Panc1 (cell line): Measurements from ENCODE around the gene CALM3.
A peak's percentile ranks its signal among the peaks of the same experiment; 100 is the strongest.

Experiments used
- CTCF ChIP-seq: fragments of 450-650 bp; IDR thresholded peaks from 2 replicates; pipeline ENCODE4 v1.5.1; 2017; ENCODE audit warnings: mild to moderate bottlenecking
- POLR2AphosphoS5 ChIP-seq: IDR thresholded peaks from 2 replicates; pipeline ENCODE4 v1.6.1; 2012; ENCODE audit warnings: mild to moderate bottlenecking, low read depth, low read length, moderate library complexity
- REST ChIP-seq, 2 experiments: IDR thresholded peaks; 2 replicates each; pipeline ENCODE4 v1.6.1; 2011 to 2012; ENCODE audit warnings: low read depth in 2 of 2, control low read depth in 1 of 2, low read length in 1 of 2, mild to moderate bottlenecking in 1 of 2, moderate library complexity in 1 of 2; ENCODE audit not compliant: insufficient read depth in 1 of 2

- TF ChIP-seq CTCF (peak; percentile 46), REST (IDR thresholded peaks at IDR 0.05; ENCODE audit: insufficient read depth in 1 of 2, low read depth in 2 of 2, low read length in 1 of 2) (no peak), POLR2AphosphoS5 (no peak)
Measured at GRCh38 chr19:46571495-46571894, 29.6 kb upstream of the CALM3 start.
